ENCODE measurements around the gene CHID1.

The CHID1 gene

DNA sequence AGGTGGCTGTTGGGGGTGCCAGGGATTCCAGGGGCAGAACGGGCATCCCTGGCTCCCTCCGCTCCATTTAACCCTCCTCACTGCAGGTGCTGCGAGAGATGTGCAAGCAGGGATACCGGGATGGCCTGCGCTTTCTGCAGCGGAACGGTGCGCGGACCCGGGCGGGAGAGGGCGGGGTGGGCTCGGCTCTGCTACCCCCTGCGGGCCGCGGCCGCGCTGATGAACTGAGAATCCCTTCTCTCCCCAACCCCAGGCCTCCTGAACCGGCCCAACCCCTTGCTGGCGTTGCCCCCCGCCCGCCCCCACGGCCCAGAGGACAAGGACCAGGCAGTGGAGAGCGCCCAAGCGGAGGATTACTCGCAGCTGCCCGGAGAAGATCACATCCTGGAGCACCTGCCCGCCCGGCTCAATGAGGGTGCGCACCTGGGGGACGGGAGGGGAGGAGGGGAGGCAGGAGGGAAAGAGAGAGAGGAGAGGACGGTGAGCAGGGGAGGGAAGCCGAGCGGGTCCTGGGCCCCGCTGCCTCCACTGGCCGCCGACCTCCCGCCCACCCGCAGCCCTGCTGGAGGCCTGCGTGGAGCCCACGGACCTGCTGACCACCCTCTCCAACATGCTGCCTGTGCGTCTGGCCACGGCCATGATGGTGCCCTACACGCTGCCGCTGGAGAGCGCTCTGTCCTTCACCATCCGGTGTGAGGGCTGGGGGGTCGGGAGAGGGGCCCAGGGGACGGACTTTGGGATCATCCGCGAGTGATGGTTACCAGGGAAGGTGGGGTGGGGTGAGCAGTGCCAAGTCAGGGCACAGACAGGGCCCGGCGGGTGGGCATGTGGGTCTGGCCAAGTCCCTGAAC is 86.9 kb downstream of the CHID1 start:
- TF ChIP-seq ZNF384 (IDR thresholded peaks at IDR 0.05) = no peak
- ChIA-PET POLR2A (interaction anchor here (1.8 kb wide), 1 partner anchor 10 kb away, joined by 4 read pairs; no protein-coding TSS in a partner anchor), CTCF (no interaction called here)
- DNase-seq (ENCODE audit: extremely low spot score) = no peak

GRCh38 chr11:821512-822371 is 88.9 kb downstream of the CHID1 start:
- ChIA-PET POLR2A (interaction anchor here (0.9 to 5.3 kb wide), 4 partner anchors 11 to 21 kb away, joined by 3 to 39 read pairs (median 4); partner anchors contain the start of genes CD151, POLR2L, RPLP2 and TSPAN4), CTCF (no interaction called here)
- no peak for DNase-seq (ENCODE audit: extremely low spot score)
- TF ChIP-seq CTBP1 (IDR thresholded peaks at IDR 0.05; ENCODE audit: borderline replicate concordance) = no peak
- no peak for TF ChIP-seq BHLHE40 (IDR thresholded peaks at IDR 0.05; ENCODE audit: borderline replicate concordance)
- TF ChIP-seq L3MBTL2 (conservative IDR thresholded peaks at IDR 0.05) = no peak
- TF ChIP-seq, protein P1, sequence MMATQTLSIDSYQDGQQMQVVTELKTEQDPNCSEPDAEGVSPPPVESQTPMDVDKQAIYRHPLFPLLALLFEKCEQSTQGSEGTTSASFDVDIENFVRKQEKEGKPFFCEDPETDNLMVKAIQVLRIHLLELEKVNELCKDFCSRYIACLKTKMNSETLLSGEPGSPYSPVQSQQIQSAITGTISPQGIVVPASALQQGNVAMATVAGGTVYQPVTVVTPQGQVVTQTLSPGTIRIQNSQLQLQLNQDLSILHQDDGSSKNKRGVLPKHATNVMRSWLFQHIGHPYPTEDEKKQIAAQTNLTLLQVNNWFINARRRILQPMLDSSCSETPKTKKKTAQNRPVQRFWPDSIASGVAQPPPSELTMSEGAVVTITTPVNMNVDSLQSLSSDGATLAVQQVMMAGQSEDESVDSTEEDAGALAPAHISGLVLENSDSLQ (IDR thresholded peaks at IDR 0.05) = no peak
- TF ChIP-seq FOXK2 (IDR thresholded peaks at IDR 0.05) = no peak
- no peak for TF ChIP-seq ELF4 (IDR thresholded peaks at IDR 0.05)
- no peak for TF ChIP-seq SUZ12 (IDR thresholded peaks at IDR 0.05)
- no peak for TF ChIP-seq NFRKB (IDR thresholded peaks at IDR 0.05)
- no peak for TF ChIP-seq ZNF384 (IDR thresholded peaks at IDR 0.05)
- no peak for TF ChIP-seq FOXM1 (IDR thresholded peaks at IDR 0.05; ENCODE audit: borderline replicate concordance)
- no peak for TF ChIP-seq TARDBP (IDR thresholded peaks at IDR 0.05)
- TF ChIP-seq ARNT (IDR thresholded peaks at IDR 0.05) = no peak
- no peak for TF ChIP-seq SP1 (IDR thresholded peaks at IDR 0.05)
- TF ChIP-seq HDGF (IDR thresholded peaks at IDR 0.05; ENCODE audit: borderline replicate concordance) = no peak
- no peak for TF ChIP-seq FOXA1 (IDR thresholded peaks at IDR 0.05)
- no peak for TF ChIP-seq LEF1 (IDR thresholded peaks at IDR 0.05; ENCODE audit: borderline replicate concordance)

DNA sequence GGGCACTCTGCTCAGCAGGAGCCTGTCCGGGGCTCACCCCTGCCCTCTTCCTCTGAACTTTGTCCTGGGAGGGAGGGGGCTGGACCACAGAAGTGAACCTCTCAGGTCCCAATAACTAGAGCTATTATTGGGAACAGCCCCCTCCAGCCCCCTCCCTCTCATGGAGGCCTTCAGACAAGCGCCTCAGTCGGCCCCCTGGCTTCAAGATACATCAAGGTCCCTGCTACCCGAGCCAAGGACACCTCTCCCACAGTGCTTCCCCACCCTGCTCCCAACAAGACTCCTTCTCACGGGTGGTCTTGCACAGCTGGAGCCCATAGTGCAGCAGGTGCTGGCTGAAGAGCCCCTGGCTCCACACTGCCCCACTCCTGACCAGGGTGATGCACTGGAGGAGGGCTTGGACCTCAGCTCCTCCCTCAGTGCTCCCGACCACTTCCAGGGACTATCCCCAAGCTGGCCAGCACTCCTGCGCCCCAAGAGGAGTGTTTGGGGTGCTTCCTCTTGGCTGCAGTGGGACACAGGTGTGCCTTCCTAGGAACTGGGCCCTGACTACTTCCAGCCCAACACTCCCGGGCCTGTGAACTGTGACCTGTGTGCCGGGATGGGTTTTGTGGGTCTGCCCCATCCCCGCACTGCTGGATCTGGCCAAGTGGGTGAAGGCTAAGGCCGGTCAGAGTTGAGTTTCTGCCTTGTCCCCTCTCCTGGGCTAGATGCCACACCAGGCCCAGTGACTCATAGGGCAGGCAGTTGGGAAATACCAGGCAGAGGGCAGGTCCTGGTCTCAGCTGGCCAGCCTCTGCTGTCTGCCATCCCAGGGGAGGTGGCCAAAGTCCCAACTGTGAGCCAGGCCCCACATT is 89.7 kb downstream of the CHID1 start:
- ChIA-PET CTCF (no interaction called here), POLR2A (interaction anchor here (1.2 to 5.3 kb wide), 3 partner anchors 12 to 22 kb away, joined by 3 to 40 read pairs (median 39); partner anchors contain the start of genes CD151, POLR2L, RPLP2 and TSPAN4)
- DNase-seq (ENCODE audit: extremely low spot score) = no peak
- TF ChIP-seq BHLHE40 (IDR thresholded peaks at IDR 0.05; ENCODE audit: borderline replicate concordance) (no peak), SP1 (IDR thresholded peaks at IDR 0.05) (no peak), ARNT (IDR thresholded peaks at IDR 0.05) (no peak)

DNA sequence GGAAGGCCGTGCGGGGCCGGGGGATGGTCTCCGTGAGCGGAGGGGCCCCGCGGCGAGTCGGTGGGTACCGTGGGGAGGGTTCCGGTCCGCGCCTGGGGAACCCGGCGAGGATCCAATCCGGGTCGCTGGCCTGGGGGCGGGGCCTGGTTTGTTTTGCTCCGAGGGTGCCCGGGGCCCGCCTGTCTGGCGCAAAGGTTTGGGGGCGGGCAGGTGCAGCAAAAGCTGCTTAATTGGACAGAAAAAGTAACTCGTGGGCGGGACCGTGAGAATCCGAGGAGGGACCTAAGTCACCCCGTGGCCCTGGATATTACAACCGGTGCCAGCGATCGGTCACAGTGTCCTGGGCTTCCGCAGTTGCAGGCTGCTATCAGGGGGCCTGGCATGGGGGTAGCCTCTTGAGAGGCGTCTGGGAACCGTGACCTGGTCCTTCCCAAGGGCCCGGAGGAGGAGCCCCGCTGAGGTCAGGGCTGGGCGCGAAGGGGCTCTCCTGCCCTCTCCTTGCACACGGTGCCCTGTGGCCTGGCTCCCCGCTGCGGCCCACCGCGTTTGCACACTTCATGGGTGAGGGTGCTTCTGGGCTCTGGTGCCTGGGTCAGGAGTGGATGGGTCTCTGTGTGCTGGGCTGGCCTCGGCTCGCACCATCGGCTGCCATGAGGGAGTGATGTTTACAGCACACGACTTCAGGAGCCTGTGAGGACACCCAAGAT is 90.5 kb downstream of the CHID1 start:
- TF ChIP-seq, protein P1 (IDR thresholded peaks at IDR 0.05) = no peak
- TF ChIP-seq L3MBTL2 (conservative IDR thresholded peaks at IDR 0.05) (no peak), LEF1 (IDR thresholded peaks at IDR 0.05; ENCODE audit: borderline replicate concordance) (no peak), ZNF384 (IDR thresholded peaks at IDR 0.05) (no peak), HDGF (IDR thresholded peaks at IDR 0.05; ENCODE audit: borderline replicate concordance) (no peak), TARDBP (IDR thresholded peaks at IDR 0.05) (no peak), CTBP1 (IDR thresholded peaks at IDR 0.05; ENCODE audit: borderline replicate concordance) (no peak), FOXK2 (IDR thresholded peaks at IDR 0.05) (no peak), ARNT (IDR thresholded peaks at IDR 0.05) (no peak), SUZ12 (IDR thresholded peaks at IDR 0.05) (no peak), ELF4 (IDR thresholded peaks at IDR 0.05) (no peak), SP1 (IDR thresholded peaks at IDR 0.05) (no peak), FOXM1 (IDR thresholded peaks at IDR 0.05; ENCODE audit: borderline replicate concordance) (no peak), FOXA1 (IDR thresholded peaks at IDR 0.05) (no peak), NFRKB (IDR thresholded peaks at IDR 0.05) (no peak), BHLHE40 (IDR thresholded peaks at IDR 0.05; ENCODE audit: borderline replicate concordance) (no peak)
- CTCF ChIA-PET = no interaction called here
- POLR2A ChIA-PET = interaction anchor here (1.0 to 5.3 kb wide), 7 partner anchors 11 to 244 kb away, joined by 3 to 40 read pairs (median 7); partner anchors contain the start of genes CD151, GATD1 and RPLP2

DNA sequence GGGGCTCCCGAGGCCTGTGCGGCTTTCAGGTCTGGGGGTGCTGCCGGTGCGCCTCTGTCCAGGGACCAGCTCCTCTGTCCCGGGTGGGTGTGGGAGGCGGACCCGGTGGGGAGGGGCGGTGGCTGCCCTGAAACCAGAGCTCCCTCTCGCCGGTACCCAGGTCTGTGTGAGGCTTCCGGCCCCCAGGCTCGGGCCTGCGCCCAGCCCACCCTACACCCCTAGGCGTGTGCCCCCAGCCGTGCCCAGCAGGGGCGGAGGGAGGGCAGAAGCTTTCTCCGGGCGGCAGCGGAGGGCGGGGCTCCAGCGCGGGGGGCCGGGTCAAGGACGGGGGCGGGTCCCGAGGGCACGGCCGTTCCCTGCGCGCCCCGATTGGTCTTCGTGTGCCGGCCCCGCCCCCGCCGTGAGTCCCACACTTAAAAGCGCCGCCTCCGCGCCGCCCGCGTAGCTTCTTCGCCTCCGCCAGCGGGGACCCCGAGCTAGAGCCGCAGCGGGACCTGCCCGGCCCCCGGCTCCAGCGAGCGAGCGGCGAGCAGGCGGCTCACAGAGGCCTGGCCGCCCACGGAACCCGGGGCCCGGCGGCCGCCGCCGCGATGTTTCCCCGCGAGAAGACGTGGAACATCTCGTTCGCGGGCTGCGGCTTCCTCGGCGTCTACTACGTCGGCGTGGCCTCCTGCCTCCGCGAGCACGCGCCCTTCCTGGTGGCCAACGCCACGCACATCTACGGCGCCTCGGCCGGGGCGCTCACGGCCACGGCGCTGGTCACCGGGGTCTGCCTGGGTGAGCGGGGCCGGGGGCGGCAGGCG is 91.3 kb downstream of the CHID1 start:
- DNase-seq (ENCODE audit: extremely low spot score) = peak; percentile 89
- TF ChIP-seq HDGF (IDR thresholded peaks at IDR 0.05; ENCODE audit: borderline replicate concordance) (no peak), ZNF384 (IDR thresholded peaks at IDR 0.05) (no peak), NFRKB (IDR thresholded peaks at IDR 0.05) (no peak), TARDBP (IDR thresholded peaks at IDR 0.05) (no peak), FOXM1 (IDR thresholded peaks at IDR 0.05; ENCODE audit: borderline replicate concordance) (no peak), LEF1 (IDR thresholded peaks at IDR 0.05; ENCODE audit: borderline replicate concordance) (no peak), L3MBTL2 (conservative IDR thresholded peaks at IDR 0.05) (no peak), SUZ12 (IDR thresholded peaks at IDR 0.05) (no peak), CTBP1 (IDR thresholded peaks at IDR 0.05; ENCODE audit: borderline replicate concordance) (no peak), ARNT (IDR thresholded peaks at IDR 0.05) (no peak), BHLHE40 (IDR thresholded peaks at IDR 0.05; ENCODE audit: borderline replicate concordance) (no peak), ELF4 (IDR thresholded peaks at IDR 0.05) (no peak), FOXA1 (IDR thresholded peaks at IDR 0.05) (no peak), SP1 (IDR thresholded peaks at IDR 0.05) (no peak), FOXK2 (IDR thresholded peaks at IDR 0.05) (no peak)
- TF ChIP-seq, protein P1 (IDR thresholded peaks at IDR 0.05) = no peak
- ChIA-PET POLR2A (interaction anchor here (0.6 to 5.3 kb wide), 14 partner anchors 9 to 244 kb away, joined by 3 to 40 read pairs (median 5); partner anchors contain the start of genes CD151, CRACR2B, GATD1 and RPLP2), CTCF (interaction anchor here (0.6 to 1.3 kb wide), 2 partner anchors 30 to 314 kb away, joined by 3 read pairs; no protein-coding TSS in a partner anchor)

More for the DNA sequence above, 90.5 kb downstream of the CHID1 start:
- peak; percentile 61 for DNase-seq (ENCODE audit: extremely low spot score)

Data from HEK293T (cell line).